Tibial nerve (tissue), 4 donors: ENCODE results near the gene IQSEC1.

Source experiments
- CTCF ChIP-seq, 5 experiments: fragments of 200-600 bp in 3 of 5; fragments of 450-650 bp in 2 of 5; sonication (generic) in 3 of 5; IDR thresholded peaks; one replicate each; pipeline ENCODE4 v1.5.1; 2016 to 2019; ENCODE audit warnings: antibody characterized with exemption in 5 of 5, mild to moderate bottlenecking in 3 of 5, moderate library complexity in 2 of 5
- EP300 ChIP-seq, 2 donors: sonication (generic); formaldehyde crosslinking; IDR thresholded peaks; one replicate each; pipeline ENCODE4 v1.6.1; 2017; ENCODE audit warnings: antibody characterized with exemption in 2 of 2, mild to moderate bottlenecking in 1 of 2
- POLR2A ChIP-seq, 2 donors: fragments of 450-650 bp; IDR thresholded peaks; one replicate each; pipeline ENCODE4 v1.6.1; 2017; ENCODE audit warnings: antibody characterized with exemption in 2 of 2, mild to moderate bottlenecking in 2 of 2, moderate library complexity in 2 of 2

GRCh38 chr3:13025090-13025489 lies 48.1 kb downstream of the IQSEC1 start:
- TF ChIP-seq POLR2A (IDR thresholded peaks at IDR 0.05) (no peak), CTCF (IDR thresholded peaks at IDR 0.05) (no peak), EP300 (IDR thresholded peaks at IDR 0.05) (no peak)
